ENCODE data around the gene EP300. TPM values are rescaled to one million over a fixed set of nuclear protein-coding genes. Genes with fewer than 3 reads are reported as not detected.

The EP300 gene
- total RNA-seq, 5 donors from 2014 or later (not counting 1 experiment from before 2014, with no cell fraction given) = 97.6 to 161 (median 101) TPM

GRCh38 chr22:41191467-41191866 lies 99.1 kb downstream of the EP300 start:
- ATAC-seq (replicated peaks in 1 of 4) (no peak), DNase-seq (no peak)
- H3K27me3 ChIP-seq (replicated peaks in 1 of 2; ENCODE audit: control insufficient read depth in 2 of 2, extremely low read depth in 1 of 2, insufficient read depth in 2 of 2, low read length in 1 of 2) = no peaks in the 10 kb centered on the region
- H3K27me3 Mint-ChIP-seq = no peaks in the 10 kb centered on the region
- WGBS (ENCODE audit: insufficient coverage) = 71% methylated on average over 1 of the region's 2 CpGs
- H3K27ac Mint-ChIP-seq = no peak overlapping the region
- H3K4me3 Mint-ChIP-seq = no peak overlapping the region
- H3K36me3 Mint-ChIP-seq = no peaks in the 10 kb centered on the region
- CTCF ChIA-PET = no interaction called here
- no peak overlapping the region for H3K4me3 ChIP-seq (ENCODE audit: control insufficient read depth in 1 of 2, extremely low read depth in 1 of 2, low read length in 1 of 2)
- no peaks in the 10 kb centered on the region for H3K36me3 ChIP-seq (ENCODE audit: control insufficient read depth in 2 of 2, extremely low read depth in 1 of 2, insufficient read depth in 1 of 2, low read length in 1 of 2)
- H3K4me1 ChIP-seq (ENCODE audit: control insufficient read depth in 1 of 2, extremely low read depth in 1 of 2, insufficient read depth in 2 of 2, low read length in 2 of 2) = no peaks in the 10 kb centered on the region
- H3K4me1 Mint-ChIP-seq = peaks cover 0 to 2% (median under 1%) of the 10 kb centered on the region in 3 donors
- H3K9me3 ChIP-seq = no peaks in the 10 kb centered on the region
- H3K27ac ChIP-seq (ENCODE audit: low read length) = no peak overlapping the region
- no peaks in the 10 kb centered on the region for H3K9me3 Mint-ChIP-seq
- POLR2A ChIA-PET = no interaction called here

- no peaks in the 10 kb centered on the region for H3K27me3 ChIP-seq (replicated peaks in 1 of 2; ENCODE audit: control insufficient read depth in 2 of 2, extremely low read depth in 1 of 2, insufficient read depth in 2 of 2, low read length in 1 of 2)
- Mint-ChIP-seq H3K4me1 (peaks cover 11 to 15% (median 12%) of the 10 kb centered on the region in 3 donors), H3K4me3 (no peak overlapping the region), H3K36me3 (no peaks in the 10 kb centered on the region), H3K27me3 (no peaks in the 10 kb centered on the region), H3K27ac (peak overlapping the region in 1 of 2 donors; percentile 66), H3K9me3 (no peaks in the 10 kb centered on the region)
- DNase-seq (no peak), ATAC-seq (replicated peaks in 1 of 4) (no peak)
- H3K4me3 ChIP-seq (ENCODE audit: control insufficient read depth in 1 of 2, extremely low read depth in 1 of 2, low read length in 1 of 2) = no peak overlapping the region
- no peak overlapping the region for H3K27ac ChIP-seq (ENCODE audit: low read length)
- no peaks in the 10 kb centered on the region for H3K36me3 ChIP-seq (ENCODE audit: control insufficient read depth in 2 of 2, extremely low read depth in 1 of 2, insufficient read depth in 1 of 2, low read length in 1 of 2)
- peaks cover 8 to 18% of the 10 kb centered on the region in 2 experiments for H3K4me1 ChIP-seq (ENCODE audit: control insufficient read depth in 1 of 2, extremely low read depth in 1 of 2, insufficient read depth in 2 of 2, low read length in 2 of 2)
- ChIA-PET POLR2A (no interaction called here), CTCF (no interaction called here)
- WGBS (ENCODE audit: insufficient coverage) = 92% methylated on average over 4 of the region's 6 CpGs
- H3K9me3 ChIP-seq = no peaks in the 10 kb centered on the region
These were observed 101.4 kb downstream of the EP300 start for GRCh38 chr22:41193829-41194228.

GRCh38 chr22:41197038-41197972 lies 104.9 kb downstream of the EP300 start:
- WGBS (ENCODE audit: insufficient coverage) = 1% methylated on average over 89 of the region's 91 CpGs
- H3K9me3 Mint-ChIP-seq = no peaks in the 10 kb centered on the region
- Histone ChIP-seq H3K4me3 (ENCODE audit: control insufficient read depth in 1 of 2, extremely low read depth in 1 of 2, low read length in 1 of 2) (peak overlapping the region; percentile 86 to 87), H3K4me1 (ENCODE audit: control insufficient read depth in 1 of 2, extremely low read depth in 1 of 2, insufficient read depth in 2 of 2, low read length in 2 of 2) (peaks cover 9 to 18% of the 10 kb centered on the region in 2 experiments), H3K36me3 (ENCODE audit: control insufficient read depth in 2 of 2, extremely low read depth in 1 of 2, insufficient read depth in 1 of 2, low read length in 1 of 2) (no peaks in the 10 kb centered on the region), H3K27ac (ENCODE audit: low read length) (no peak overlapping the region), H3K27me3 (replicated peaks in 1 of 2; ENCODE audit: control insufficient read depth in 2 of 2, extremely low read depth in 1 of 2, insufficient read depth in 2 of 2, low read length in 1 of 2) (peaks cover 0 to 4% of the 10 kb centered on the region in 2 experiments), H3K9me3 (no peaks in the 10 kb centered on the region)
- ChIA-PET CTCF (interaction anchor here (0.6 to 1.6 kb wide), 3 partner anchors 10 to 115 kb away, joined by 4 to 9 read pairs (median 4); no protein-coding TSS in a partner anchor), POLR2A (no interaction called here)
- peaks cover 11 to 20% (median 11%) of the 10 kb centered on the region in 3 donors for H3K4me1 Mint-ChIP-seq
- peak overlapping the region; percentile 88 to 91 (median 89) for H3K4me3 Mint-ChIP-seq
- DNase-seq (peak; percentile 45 to 91 (median 70)), ATAC-seq (replicated peaks in 1 of 4) (peak; percentile 89 to 95 (median 94))
- peak overlapping the region in 1 of 2 donors; percentile 34 for H3K27ac Mint-ChIP-seq
- H3K36me3 Mint-ChIP-seq = no peaks in the 10 kb centered on the region
- no peaks in the 10 kb centered on the region for H3K27me3 Mint-ChIP-seq

GRCh38 chr22:41198027-41198580 lies 105.7 kb downstream of the EP300 start:
- peaks cover 9 to 18% of the 10 kb centered on the region in 2 experiments for H3K4me1 ChIP-seq (ENCODE audit: control insufficient read depth in 1 of 2, extremely low read depth in 1 of 2, insufficient read depth in 2 of 2, low read length in 2 of 2)
- H3K4me3 Mint-ChIP-seq = peak overlapping the region; percentile 88 to 91 (median 89)
- no peak overlapping the region for H3K27ac ChIP-seq (ENCODE audit: low read length)
- ChIA-PET POLR2A (no interaction called here), CTCF (interaction anchor here (0.6 to 1.6 kb wide), 5 partner anchors 9 to 401 kb away, joined by 3 to 9 read pairs (median 4); no protein-coding TSS in a partner anchor)
- H3K4me3 ChIP-seq (ENCODE audit: control insufficient read depth in 1 of 2, extremely low read depth in 1 of 2, low read length in 1 of 2) = peak overlapping the region; percentile 86 to 87
- ATAC-seq (replicated peaks in 1 of 4) = peak; percentile 30 to 47 (median 33)
- DNase-seq = peak in 30 of 35 experiments; percentile 13 to 67 (median 37)
- H3K27ac Mint-ChIP-seq = peak overlapping the region in 1 of 2 donors; percentile 34
- H3K27me3 ChIP-seq (replicated peaks in 1 of 2; ENCODE audit: control insufficient read depth in 2 of 2, extremely low read depth in 1 of 2, insufficient read depth in 2 of 2, low read length in 1 of 2) = peaks cover 0 to 4% of the 10 kb centered on the region in 2 experiments
- H3K36me3 ChIP-seq (ENCODE audit: control insufficient read depth in 2 of 2, extremely low read depth in 1 of 2, insufficient read depth in 1 of 2, low read length in 1 of 2) = no peaks in the 10 kb centered on the region
- no peaks in the 10 kb centered on the region for H3K9me3 ChIP-seq
- H3K27me3 Mint-ChIP-seq = no peaks in the 10 kb centered on the region
- H3K4me1 Mint-ChIP-seq = peaks cover 11 to 20% (median 11%) of the 10 kb centered on the region in 3 donors
- no peaks in the 10 kb centered on the region for H3K36me3 Mint-ChIP-seq
- 2% methylated on average over 7 of the region's 9 CpGs for WGBS (ENCODE audit: insufficient coverage)
- no peaks in the 10 kb centered on the region for H3K9me3 Mint-ChIP-seq

- no peak for ATAC-seq (replicated peaks in 1 of 4)
These were observed 108.7 kb downstream of the EP300 start for GRCh38 chr22:41201141-41201540.

GRCh38 chr22:41203118-41203517 lies 110.7 kb downstream of the EP300 start:
- Histone ChIP-seq H3K27me3 (replicated peaks in 1 of 2; ENCODE audit: control insufficient read depth in 2 of 2, extremely low read depth in 1 of 2, insufficient read depth in 2 of 2, low read length in 1 of 2) (peaks cover 0 to 4% of the 10 kb centered on the region in 2 experiments), H3K9me3 (no peaks in the 10 kb centered on the region), H3K36me3 (ENCODE audit: control insufficient read depth in 2 of 2, extremely low read depth in 1 of 2, insufficient read depth in 1 of 2, low read length in 1 of 2) (peaks cover 0 to under 1% of the 10 kb centered on the region in 2 donors), H3K4me3 (ENCODE audit: control insufficient read depth in 1 of 2, extremely low read depth in 1 of 2, low read length in 1 of 2) (no peak overlapping the region), H3K27ac (ENCODE audit: low read length) (no peak overlapping the region), H3K4me1 (ENCODE audit: control insufficient read depth in 1 of 2, extremely low read depth in 1 of 2, insufficient read depth in 2 of 2, low read length in 2 of 2) (peaks cover 6 to 21% of the 10 kb centered on the region in 2 experiments)
- Mint-ChIP-seq H3K4me1 (peaks cover 33 to 41% (median 39%) of the 10 kb centered on the region in 3 donors), H3K27me3 (peaks cover 0 to 3% of the 10 kb centered on the region in 2 donors), H3K36me3 (peaks cover 3% of the 10 kb centered on the region), H3K27ac (no peak overlapping the region), H3K4me3 (no peak overlapping the region), H3K9me3 (no peaks in the 10 kb centered on the region)
- no peak for DNase-seq
- ChIA-PET CTCF (no interaction called here), POLR2A (no interaction called here)
- no peak for ATAC-seq (replicated peaks in 1 of 4)
- 88% methylated on average over 1 of the region's 2 CpGs for WGBS (ENCODE audit: insufficient coverage)

More at GRCh38 chr22:41201141-41201540, 108.7 kb downstream of the EP300 start:
- ChIA-PET POLR2A (interaction anchor here in 1 of 2 donors (0.7 kb wide), 1 partner anchor 250 kb away, joined by 3 read pairs; no protein-coding TSS in a partner anchor), CTCF (no interaction called here)
- no peak overlapping the region for H3K4me3 Mint-ChIP-seq
- peaks cover 0 to 4% of the 10 kb centered on the region in 2 experiments for H3K27me3 ChIP-seq (replicated peaks in 1 of 2; ENCODE audit: control insufficient read depth in 2 of 2, extremely low read depth in 1 of 2, insufficient read depth in 2 of 2, low read length in 1 of 2)
- H3K36me3 ChIP-seq (ENCODE audit: control insufficient read depth in 2 of 2, extremely low read depth in 1 of 2, insufficient read depth in 1 of 2, low read length in 1 of 2) = no peaks in the 10 kb centered on the region
- no peak overlapping the region for H3K4me3 ChIP-seq (ENCODE audit: control insufficient read depth in 1 of 2, extremely low read depth in 1 of 2, low read length in 1 of 2)
- peaks cover 26 to 37% (median 33%) of the 10 kb centered on the region in 3 donors for H3K4me1 Mint-ChIP-seq
- DNase-seq = no peak
- 43% methylated on average over 6 of the region's 10 CpGs for WGBS (ENCODE audit: insufficient coverage)
- H3K27ac Mint-ChIP-seq = no peak overlapping the region
- H3K36me3 Mint-ChIP-seq = peaks cover 3% of the 10 kb centered on the region
- H3K27me3 Mint-ChIP-seq = peaks cover 0 to 3% of the 10 kb centered on the region in 2 donors
- no peaks in the 10 kb centered on the region for H3K9me3 Mint-ChIP-seq
- H3K27ac ChIP-seq (ENCODE audit: low read length) = no peak overlapping the region
- H3K9me3 ChIP-seq = no peaks in the 10 kb centered on the region
- peaks cover 9 to 28% of the 10 kb centered on the region in 2 experiments for H3K4me1 ChIP-seq (ENCODE audit: control insufficient read depth in 1 of 2, extremely low read depth in 1 of 2, insufficient read depth in 2 of 2, low read length in 2 of 2)

All from T-cell (primary cell).